Panc1 (cell line): ENCODE results near the gene MAP2. TPM values are rescaled to one million over a fixed set of nuclear protein-coding genes. Genes with fewer than 3 reads are reported as not detected.

Experiments
- ATAC-seq: fragments of 200-7000 bp; cut with Tn5 transposase; 2 replicates; pipeline ENCODE4 v1.9.1; 2020; ENCODE audit warnings: mild to moderate bottlenecking, moderate library complexity
- BruUV-seq: library from RNA; stranded (reverse); fragments of 400-500 nt; replicated peaks from 2 replicates; lab custom pipeline; 2021; lab: Mats Ljungman, UMichigan
- CTCF ChIA-PET: fragments of 300-600 bp; sonication (Branson Sonifier 250); formaldehyde crosslinking; loops from one replicate; lab custom pipeline; 2022; ENCODE audit warnings: antibody characterized with exemption; lab: Charles Lee
- POLR2A ChIA-PET: fragments of 300-600 bp; sonication (Branson Sonifier 250); formaldehyde crosslinking; loops from one replicate; lab custom pipeline; 2022; ENCODE audit warnings: antibody characterized with exemption; lab: Charles Lee
- DNase-seq: peaks from one replicate; pipeline ENCODE4 v3.0.0-alpha.2; 2010; ENCODE audit warnings: low read depth, low spot score
- H3K27ac ChIP-seq: 2 replicates; pipeline ENCODE4 v1.5.1; 2011; ENCODE audit warnings: mild to moderate bottlenecking, low read length, inconsistent platforms
- H3K27me3 ChIP-seq: fragments of 200-500 bp; sonication (Bioruptor generic); 2 replicates; pipeline ENCODE4 v1.6.0; 2014; ENCODE audit warnings: low read length, inconsistent platforms; ENCODE audit not compliant: control insufficient read depth, insufficient read depth
- H3K36me3 ChIP-seq: fragments of 200-500 bp; sonication (Bioruptor generic); 2 replicates; pipeline ENCODE4 v1.5.1; 2014; ENCODE audit warnings: inconsistent platforms, mild to moderate bottlenecking, low read length, moderate library complexity; ENCODE audit not compliant: control insufficient read depth, insufficient read depth
- H3K4me1 ChIP-seq: 2 replicates; pipeline ENCODE4 v1.5.1; 2011; ENCODE audit warnings: inconsistent platforms, mild to moderate bottlenecking, low read length, moderate library complexity; ENCODE audit not compliant: control insufficient read depth, insufficient read depth
- H3K4me3 ChIP-seq, 2 experiments: 2 replicates each; pipeline ENCODE4 v1.5.1; 2011 to 2012; ENCODE audit warnings: low read depth in 2 of 2, low read length in 2 of 2, mild to moderate bottlenecking in 2 of 2, inconsistent platforms in 1 of 2, moderate library complexity in 1 of 2
- H3K9me3 ChIP-seq: fragments of 200-500 bp; sonication (Bioruptor generic); 2 replicates; pipeline ENCODE4 v1.5.1; 2014; ENCODE audit warnings: low read depth, mild to moderate bottlenecking, inconsistent platforms, low read length, moderate library complexity; ENCODE audit not compliant: control insufficient read depth, insufficient read depth
- CTCF ChIP-seq: fragments of 450-650 bp; IDR thresholded peaks from 2 replicates; pipeline ENCODE4 v1.5.1; 2017; ENCODE audit warnings: mild to moderate bottlenecking
- POLR2AphosphoS5 ChIP-seq: IDR thresholded peaks from 2 replicates; pipeline ENCODE4 v1.6.1; 2012; ENCODE audit warnings: mild to moderate bottlenecking, low read depth, low read length, moderate library complexity
- REST ChIP-seq, 2 experiments: IDR thresholded peaks; 2 replicates each; pipeline ENCODE4 v1.6.1; 2011 to 2012; ENCODE audit warnings: low read depth in 2 of 2, control low read depth in 1 of 2, low read length in 1 of 2, mild to moderate bottlenecking in 1 of 2, moderate library complexity in 1 of 2; ENCODE audit not compliant: insufficient read depth in 1 of 2
- SIN3A ChIP-seq: IDR thresholded peaks from 2 replicates; pipeline ENCODE4 v1.6.1; 2012; ENCODE audit warnings: low read depth, mild to moderate bottlenecking, low read length, moderate library complexity, borderline replicate concordance; ENCODE audit not compliant: insufficient read depth
- TCF7L2 ChIP-seq: IDR thresholded peaks from 2 replicates; pipeline ENCODE4 v1.6.1; 2011; ENCODE audit warnings: mild to moderate bottlenecking, low read depth, low read length, inconsistent platforms
- in situ Hi-C: cut with HindIII; loops from 2 replicates; pipeline ENCODE4 v1.10.0; 2016; ENCODE audit warnings: low sequenced_read_pairs, low pct_unique_long_range_greater_than_20kb
- intact Hi-C: fragments of 100-400 bp; cut with micrococcal nuclease; formaldehyde crosslinking; loops from one replicate; pipeline ENCODE4 v1.10.0; 2022; ENCODE audit not compliant: unreplicated experiment
- total RNA-seq: library from RNA; stranded (reverse); gene quantifications from one replicate; pipeline ENCODE4 v1.2.1, GENCODE V29; 2021; ENCODE audit not compliant: unreplicated experiment

MAP2 gene
- total RNA-seq, 1 experiment from 2014 or later = 44.9 TPM

GRCh38 chr2:209757163-209757562 is 333.3 kb downstream of the MAP2 start:
- peaks cover 3% of the 10 kb centered on the region for H3K27me3 ChIP-seq
- H3K4me3 ChIP-seq = no peak overlapping the region
- ATAC-seq (no peak), DNase-seq (no peak)
- TF ChIP-seq CTCF (no peak), POLR2AphosphoS5 (no peak), SIN3A (no peak), TCF7L2 (no peak), REST (IDR thresholded peaks at IDR 0.05; ENCODE audit: insufficient read depth in 1 of 2, low read depth in 2 of 2, low read length in 1 of 2) (no peak)
- no peaks in the 10 kb centered on the region for H3K4me1 ChIP-seq
- no peaks in the 10 kb centered on the region for H3K36me3 ChIP-seq
- in situ Hi-C loops (no loop called here), intact Hi-C loops (no loop called here)
- no peaks in the 10 kb centered on the region for H3K9me3 ChIP-seq
- CTCF ChIA-PET = no interaction called here
- no peak overlapping the region for H3K27ac ChIP-seq
- no TSS peak for BruUV-seq
- POLR2A ChIA-PET = no interaction called here

- TF ChIP-seq SIN3A (no peak), TCF7L2 (no peak), POLR2AphosphoS5 (no peak), CTCF (no peak), REST (IDR thresholded peaks at IDR 0.05; ENCODE audit: insufficient read depth in 1 of 2, low read depth in 2 of 2, low read length in 1 of 2) (no peak)
- no peaks in the 10 kb centered on the region for H3K4me1 ChIP-seq
- peaks cover 3% of the 10 kb centered on the region; the same call in 1 of the 2 replicates for H3K27me3 ChIP-seq
- no TSS peak for BruUV-seq
- H3K9me3 ChIP-seq = no peaks in the 10 kb centered on the region
- DNase-seq (no peak), ATAC-seq (no peak)
- H3K27ac ChIP-seq = no peak overlapping the region
- intact Hi-C loops = no loop called here
- in situ Hi-C loops = no loop called here
- CTCF ChIA-PET = no interaction called here
- H3K36me3 ChIP-seq = no peaks in the 10 kb centered on the region
- no peak overlapping the region for H3K4me3 ChIP-seq
- POLR2A ChIA-PET = no interaction called here
Measured at GRCh38 chr2:209761566-209761965, 337.7 kb downstream of the MAP2 start.
